Measurements from ENCODE around the gene SEC11C.
A peak's percentile ranks its signal among the peaks of the same experiment; 100 is the strongest.

Gene SEC11C

DNA sequence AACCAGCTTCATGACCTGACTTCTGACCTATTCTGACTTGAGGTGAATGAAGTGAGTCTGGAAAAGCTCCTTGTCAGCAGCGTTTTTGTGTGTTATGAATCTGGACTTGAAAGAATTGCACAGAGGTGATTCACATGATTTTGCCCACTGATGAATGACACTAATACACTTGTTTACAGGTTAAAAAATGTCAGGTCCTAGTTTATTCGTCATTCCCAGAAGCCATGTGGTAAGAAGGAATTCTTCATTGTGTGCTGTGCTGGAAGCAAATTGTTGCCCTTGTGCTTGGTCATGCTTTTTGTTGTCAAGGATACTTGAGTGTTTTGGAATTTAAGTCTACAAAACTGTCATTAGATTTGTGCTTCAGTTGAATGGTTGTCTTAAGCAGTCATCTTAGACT lies 15.5 kb downstream of the SEC11C start:
- peaks cover 73% of the 10 kb centered on the region for H3K36me3 Mint-ChIP-seq (ENCODE audit: insufficient read depth)
- no peaks in the 10 kb centered on the region for H3K4me1 Mint-ChIP-seq (ENCODE audit: low read depth in 2 of 2)
- no peak overlapping the region for H3K4me3 Mint-ChIP-seq
- H3K9me3 Mint-ChIP-seq, result no peaks in the 10 kb centered on the region
- DNase-seq, result no peak
- H3K27me3 Mint-ChIP-seq, result no peaks in the 10 kb centered on the region
- peak overlapping the region in 1 of 2 donors; percentile 12 for H3K27ac Mint-ChIP-seq
- no peak for ATAC-seq (replicated peaks)

DNA sequence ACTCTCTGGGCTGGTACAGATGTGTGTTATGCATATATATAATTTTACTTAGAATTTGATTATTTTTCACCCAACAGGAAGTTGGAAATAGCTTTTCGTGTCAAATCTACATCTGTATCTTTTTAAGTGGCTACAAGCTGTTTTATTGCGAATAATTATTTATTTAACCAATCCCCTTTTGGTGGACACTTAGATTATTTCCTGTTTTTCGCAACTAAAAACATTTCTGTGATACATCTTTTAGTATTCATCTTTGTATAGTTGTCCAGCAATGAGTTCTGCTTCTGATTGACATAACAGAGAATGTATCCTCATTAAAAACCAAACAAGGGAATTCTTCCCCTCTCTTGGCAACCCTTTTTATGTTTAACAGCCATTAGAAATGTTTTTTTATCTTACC lies 16.6 kb downstream of the SEC11C start:
- Mint-ChIP-seq H3K4me1 (ENCODE audit: low read depth in 2 of 2) (no peaks in the 10 kb centered on the region), H3K9me3 (no peaks in the 10 kb centered on the region), H3K27ac (no peak overlapping the region), H3K4me3 (no peak overlapping the region), H3K27me3 (no peaks in the 10 kb centered on the region), H3K36me3 (ENCODE audit: insufficient read depth) (peaks cover 64% of the 10 kb centered on the region)
- ATAC-seq (replicated peaks) (no peak), DNase-seq (no peak)

DNA sequence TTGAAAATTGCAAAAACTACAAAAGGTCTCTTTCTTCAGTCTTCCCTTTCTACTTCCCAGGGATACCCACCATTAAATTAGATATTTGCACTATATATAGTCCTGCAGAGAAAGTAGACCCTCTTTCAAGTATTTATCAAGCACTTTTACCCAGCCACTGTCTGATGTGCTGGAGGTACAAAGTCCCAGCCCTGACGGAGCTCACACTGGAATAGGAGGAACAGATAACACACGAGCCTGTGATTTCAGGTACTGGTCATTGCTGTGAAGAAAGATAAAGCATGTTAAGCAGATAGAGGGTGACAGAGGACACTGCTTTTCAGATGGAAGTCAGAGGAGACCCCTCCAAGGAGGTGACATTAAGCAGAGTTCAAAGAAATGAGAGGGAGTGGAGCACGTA lies 19.6 kb downstream of the SEC11C start:
- Mint-ChIP-seq H3K4me1 (ENCODE audit: low read depth in 2 of 2) (no peaks in the 10 kb centered on the region), H3K36me3 (ENCODE audit: insufficient read depth) (peaks cover 36% of the 10 kb centered on the region), H3K4me3 (no peak overlapping the region), H3K27me3 (no peaks in the 10 kb centered on the region), H3K9me3 (no peaks in the 10 kb centered on the region), H3K27ac (peak overlapping the region in 1 of 2 donors; percentile 66)
- no peak for ATAC-seq (replicated peaks)
- DNase-seq, result no peak

DNA sequence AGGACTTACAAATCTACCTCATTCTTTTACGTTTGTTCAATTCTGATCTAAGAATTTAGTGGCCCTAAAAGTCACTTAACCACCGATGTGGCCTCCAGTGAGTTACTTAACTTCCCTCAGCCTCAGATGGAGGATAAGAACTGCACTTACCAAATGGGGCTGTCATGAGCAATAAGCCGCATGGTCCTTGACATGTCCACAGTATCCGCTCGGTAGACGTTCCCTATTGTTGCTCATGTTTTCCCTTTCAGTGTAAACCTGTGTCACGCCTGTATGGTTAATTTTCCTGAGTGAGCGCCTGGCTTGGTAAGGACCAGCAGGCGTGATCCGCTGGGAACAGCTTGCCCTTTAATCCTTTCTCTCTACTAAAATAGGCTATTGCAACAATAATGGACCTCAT lies 20.3 kb downstream of the SEC11C start:
- H3K27me3 Mint-ChIP-seq, result no peaks in the 10 kb centered on the region
- H3K36me3 Mint-ChIP-seq (ENCODE audit: insufficient read depth), result peaks cover 29% of the 10 kb centered on the region
- H3K4me1 Mint-ChIP-seq (ENCODE audit: low read depth in 2 of 2), result no peaks in the 10 kb centered on the region
- no peak overlapping the region for H3K4me3 Mint-ChIP-seq
- no peak overlapping the region for H3K27ac Mint-ChIP-seq
- ATAC-seq (replicated peaks) (no peak), DNase-seq (no peak)
- H3K9me3 Mint-ChIP-seq, result no peaks in the 10 kb centered on the region

DNA sequence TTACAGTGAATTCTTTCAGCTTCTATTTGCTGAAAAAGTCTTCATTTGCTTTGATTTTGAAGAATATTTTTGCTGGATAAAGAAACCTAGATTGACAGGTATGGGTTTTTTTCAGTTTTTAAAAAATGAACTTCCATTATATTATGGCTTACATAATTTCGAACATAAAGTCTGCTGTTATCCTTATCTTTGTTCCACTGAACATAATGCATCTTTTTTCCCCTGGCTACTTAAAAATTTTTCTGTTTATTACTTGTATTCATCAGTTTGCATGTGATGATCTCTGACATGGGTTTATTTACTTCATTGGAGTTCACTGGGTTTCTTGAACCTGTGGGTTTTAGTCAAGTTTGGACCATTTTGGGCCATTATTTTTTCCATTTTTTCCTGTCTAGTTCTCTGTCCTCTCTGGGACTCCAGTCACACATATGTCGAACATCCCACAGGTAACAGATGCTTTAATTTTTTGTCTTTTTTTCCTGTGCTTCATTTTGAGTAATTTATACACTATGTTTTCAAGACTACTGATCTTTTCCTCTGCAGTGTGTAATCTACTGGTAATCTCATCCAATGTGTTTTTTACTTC lies 33.1 kb downstream of the SEC11C start:
- Mint-ChIP-seq H3K4me3 (no peak overlapping the region), H3K27ac (no peak overlapping the region), H3K4me1 (ENCODE audit: low read depth in 2 of 2) (no peaks in the 10 kb centered on the region), H3K27me3 (peaks cover 31 to 32% of the 10 kb centered on the region in 2 donors), H3K36me3 (ENCODE audit: insufficient read depth) (no peaks in the 10 kb centered on the region), H3K9me3 (peaks cover 10 to 15% of the 10 kb centered on the region in 2 donors)
- no peak for DNase-seq
- ATAC-seq (replicated peaks), result no peak

DNA sequence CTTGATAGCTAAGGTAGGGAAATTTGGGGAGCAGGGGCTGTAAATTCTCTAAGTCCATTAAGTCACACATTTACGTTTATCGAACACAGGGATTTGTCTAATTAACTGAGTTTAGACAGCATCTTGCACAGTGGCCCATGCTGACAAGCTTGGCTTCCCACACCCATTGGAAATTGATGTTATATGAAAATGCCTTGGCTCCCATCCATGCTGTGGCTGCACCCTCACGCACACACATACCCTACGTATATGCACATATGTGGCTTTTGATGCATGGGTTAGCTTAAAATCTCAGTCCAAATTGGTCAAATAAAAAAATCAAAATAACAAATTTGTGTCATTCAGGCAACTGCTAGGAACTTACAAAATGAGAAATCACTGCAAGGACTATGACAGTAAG lies 37.8 kb downstream of the SEC11C start:
- no peak overlapping the region for H3K27ac Mint-ChIP-seq
- H3K4me3 Mint-ChIP-seq, result no peak overlapping the region
- DNase-seq (no peak), ATAC-seq (replicated peaks) (no peak)
- H3K27me3 Mint-ChIP-seq, result peaks cover 8 to 39% of the 10 kb centered on the region in 2 donors
- H3K36me3 Mint-ChIP-seq (ENCODE audit: insufficient read depth), result no peaks in the 10 kb centered on the region
- peaks cover 8 to 15% of the 10 kb centered on the region in 2 donors for H3K9me3 Mint-ChIP-seq
- H3K4me1 Mint-ChIP-seq (ENCODE audit: low read depth in 2 of 2), result no peaks in the 10 kb centered on the region

DNA sequence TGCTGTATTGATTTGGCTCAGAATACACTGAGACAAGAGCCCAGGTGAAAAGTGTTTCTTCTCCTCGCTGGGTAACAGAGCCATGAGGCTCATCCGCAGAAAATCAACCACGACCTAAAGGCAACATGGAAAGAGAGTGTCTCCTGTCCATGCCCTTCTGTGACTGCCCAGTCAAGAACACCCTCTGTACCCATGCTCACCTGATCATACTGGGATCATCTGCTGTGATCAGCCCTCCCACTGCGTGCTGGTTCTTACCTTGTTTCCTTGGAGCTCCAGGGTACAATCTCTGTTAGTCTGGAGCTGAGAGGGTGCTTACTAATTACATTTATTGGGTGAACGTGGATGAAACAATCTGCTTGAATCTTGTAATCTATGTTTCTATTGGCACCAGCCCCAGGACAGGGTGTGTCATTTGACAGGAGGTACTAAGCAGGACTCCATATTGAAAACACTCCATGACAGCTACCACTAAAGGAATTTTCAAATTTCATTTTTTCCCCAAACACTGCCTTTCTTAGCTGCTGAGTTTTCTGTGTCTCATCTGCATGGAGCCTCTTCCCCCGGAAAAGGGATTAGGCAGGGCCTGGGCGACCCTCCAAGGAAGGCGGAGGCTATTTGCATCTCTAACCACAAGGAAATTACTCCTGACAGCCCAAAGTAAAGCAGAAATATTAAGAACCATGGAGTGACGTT lies 40.6 kb downstream of the SEC11C start:
- H3K4me3 Mint-ChIP-seq, result no peak overlapping the region
- H3K9me3 Mint-ChIP-seq, result no peaks in the 10 kb centered on the region
- no peaks in the 10 kb centered on the region for H3K36me3 Mint-ChIP-seq (ENCODE audit: insufficient read depth)
- no peaks in the 10 kb centered on the region for H3K4me1 Mint-ChIP-seq (ENCODE audit: low read depth in 2 of 2)
- ATAC-seq (replicated peaks) (no peak), DNase-seq (no peak)
- H3K27me3 Mint-ChIP-seq, result peaks cover 23 to 60% of the 10 kb centered on the region in 2 donors
- no peak overlapping the region for H3K27ac Mint-ChIP-seq

DNA sequence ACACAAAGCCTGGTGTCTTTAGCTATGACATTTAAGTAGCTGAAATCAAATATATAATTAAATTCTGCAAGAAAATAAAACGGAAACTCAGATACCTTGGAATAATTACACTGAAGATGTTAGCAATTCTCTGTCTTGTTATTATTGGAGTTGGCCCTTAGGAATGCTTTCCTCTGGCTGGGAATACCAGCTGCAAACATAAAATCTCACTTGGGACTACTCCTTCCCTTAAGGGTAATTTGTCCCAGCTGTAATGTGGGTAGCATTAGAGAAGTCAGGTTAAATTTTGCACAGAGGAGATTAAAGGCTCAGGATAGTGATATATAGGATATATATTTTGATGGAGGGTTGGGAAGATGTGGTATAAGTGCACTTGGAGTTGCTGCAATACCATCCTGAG lies 43.0 kb downstream of the SEC11C start:
- ATAC-seq (replicated peaks) (no peak), DNase-seq (no peak)
- H3K4me3 Mint-ChIP-seq, result no peak overlapping the region
- H3K36me3 Mint-ChIP-seq (ENCODE audit: insufficient read depth), result no peaks in the 10 kb centered on the region
- H3K27ac Mint-ChIP-seq, result no peak overlapping the region
- H3K4me1 Mint-ChIP-seq (ENCODE audit: low read depth in 2 of 2), result no peaks in the 10 kb centered on the region
- peaks cover 19 to 50% of the 10 kb centered on the region in 2 donors for H3K27me3 Mint-ChIP-seq
- no peaks in the 10 kb centered on the region for H3K9me3 Mint-ChIP-seq

DNA sequence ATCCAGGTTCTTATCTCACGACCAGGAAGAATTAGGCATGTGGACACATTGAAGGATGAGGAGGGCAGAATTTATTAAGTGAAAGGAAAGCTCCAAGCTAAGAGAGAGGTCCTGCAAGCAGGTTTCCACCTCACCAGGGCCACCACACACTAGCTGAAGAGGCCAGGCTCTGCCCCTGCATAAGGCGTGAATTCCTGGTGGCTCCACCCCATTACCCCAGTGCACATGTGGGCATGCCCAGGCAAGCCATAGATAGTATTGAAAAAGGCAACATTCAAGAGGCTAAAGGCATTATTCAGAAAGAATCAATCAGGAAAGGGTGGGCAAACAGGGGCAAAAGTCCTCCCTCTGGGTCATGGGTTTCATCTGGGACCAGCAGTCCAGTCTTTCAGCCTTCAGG lies 49.3 kb downstream of the SEC11C start:
- no peak for ATAC-seq (replicated peaks)
- no peaks in the 10 kb centered on the region for H3K4me1 Mint-ChIP-seq (ENCODE audit: low read depth in 2 of 2)

GRCh38 chr18:59189746-59190145 lies 50.1 kb downstream of the SEC11C start:
- DNase-seq (no peak), ATAC-seq (replicated peaks) (no peak)
- Mint-ChIP-seq H3K36me3 (ENCODE audit: insufficient read depth) (no peaks in the 10 kb centered on the region), H3K9me3 (no peaks in the 10 kb centered on the region), H3K4me3 (no peak overlapping the region), H3K27me3 (peaks cover under 1 to 15% of the 10 kb centered on the region in 2 donors), H3K4me1 (ENCODE audit: low read depth in 2 of 2) (no peaks in the 10 kb centered on the region), H3K27ac (no peak overlapping the region)

More for the DNA sequence above, 49.3 kb downstream of the SEC11C start:
- Mint-ChIP-seq H3K27me3 (peaks cover 4 to 17% of the 10 kb centered on the region in 2 donors), H3K4me3 (no peak overlapping the region), H3K36me3 (ENCODE audit: insufficient read depth) (no peaks in the 10 kb centered on the region), H3K27ac (no peak overlapping the region), H3K9me3 (no peaks in the 10 kb centered on the region)
- DNase-seq, result no peak

DNA sequence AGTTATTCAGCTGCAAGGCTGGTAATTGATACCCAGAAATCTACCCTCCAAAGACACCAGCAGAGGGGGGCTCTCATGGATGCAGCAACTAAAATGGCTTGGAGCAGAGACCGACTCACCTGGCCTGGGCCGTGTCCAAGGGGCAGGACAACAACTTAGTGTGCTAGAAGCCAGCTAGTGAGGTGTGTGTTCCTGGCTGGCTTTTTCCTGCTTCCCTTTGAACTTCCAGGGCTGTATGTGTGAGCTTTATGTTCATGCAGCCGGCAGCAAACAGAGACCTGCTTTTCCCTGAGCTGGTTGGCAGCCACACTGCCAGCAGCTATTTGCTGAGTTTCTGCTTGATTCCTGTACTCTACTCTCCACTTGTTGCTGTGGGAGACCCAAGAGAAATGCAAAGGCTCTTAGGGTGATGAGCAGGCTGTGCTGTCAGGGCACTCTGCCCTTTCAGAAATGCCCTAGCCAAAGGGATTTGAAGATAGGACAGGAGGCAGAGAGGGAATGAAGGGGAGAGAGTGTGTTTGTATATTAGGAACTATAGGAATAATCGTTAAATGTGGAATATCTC lies 56.6 kb downstream of the SEC11C start:
- ATAC-seq (replicated peaks) (no peak), DNase-seq (no peak)
- H3K27ac Mint-ChIP-seq, result no peak overlapping the region
- no peaks in the 10 kb centered on the region for H3K4me1 Mint-ChIP-seq (ENCODE audit: low read depth in 2 of 2)
- H3K9me3 Mint-ChIP-seq, result no peaks in the 10 kb centered on the region
- H3K4me3 Mint-ChIP-seq, result no peak overlapping the region
- no peaks in the 10 kb centered on the region for H3K36me3 Mint-ChIP-seq (ENCODE audit: insufficient read depth)
- peaks cover 26 to 65% of the 10 kb centered on the region in 2 donors for H3K27me3 Mint-ChIP-seq

GRCh38 chr18:59197636-59198035 lies 58.0 kb downstream of the SEC11C start:
- no peaks in the 10 kb centered on the region for H3K9me3 Mint-ChIP-seq
- H3K4me1 Mint-ChIP-seq (ENCODE audit: low read depth in 2 of 2), result no peaks in the 10 kb centered on the region
- no peaks in the 10 kb centered on the region for H3K36me3 Mint-ChIP-seq (ENCODE audit: insufficient read depth)
- ATAC-seq (replicated peaks) (no peak), DNase-seq (no peak)
- H3K27ac Mint-ChIP-seq, result no peak overlapping the region
- H3K4me3 Mint-ChIP-seq, result no peak overlapping the region
- H3K27me3 Mint-ChIP-seq, result peaks cover 26 to 63% of the 10 kb centered on the region in 2 donors

DNA sequence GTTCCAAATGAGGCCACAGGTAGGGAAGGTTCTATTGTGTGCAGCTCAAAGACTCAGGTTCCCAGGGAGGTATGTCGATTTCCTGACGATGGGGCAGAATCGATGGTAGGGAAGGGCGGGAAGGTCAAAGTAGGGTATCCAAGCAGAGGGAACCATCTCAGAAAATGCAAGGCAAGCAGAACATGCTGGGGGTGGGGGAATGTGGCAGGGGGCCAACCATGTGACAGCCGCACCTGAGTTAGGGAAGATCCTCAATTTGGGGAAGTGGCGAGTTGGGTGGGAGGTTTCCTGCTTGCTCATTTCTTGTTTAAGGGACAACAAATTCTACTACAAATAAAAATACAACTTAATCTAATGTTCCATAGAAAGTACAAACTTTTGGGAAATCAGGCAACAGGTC lies 58.5 kb downstream of the SEC11C start:
- H3K27ac Mint-ChIP-seq, result no peak overlapping the region
- DNase-seq (no peak), ATAC-seq (replicated peaks) (no peak)
- peaks cover 30 to 68% of the 10 kb centered on the region in 2 donors for H3K27me3 Mint-ChIP-seq
- no peaks in the 10 kb centered on the region for H3K36me3 Mint-ChIP-seq (ENCODE audit: insufficient read depth)
- no peaks in the 10 kb centered on the region for H3K4me1 Mint-ChIP-seq (ENCODE audit: low read depth in 2 of 2)
- no peaks in the 10 kb centered on the region for H3K9me3 Mint-ChIP-seq
- no peak overlapping the region for H3K4me3 Mint-ChIP-seq

DNA sequence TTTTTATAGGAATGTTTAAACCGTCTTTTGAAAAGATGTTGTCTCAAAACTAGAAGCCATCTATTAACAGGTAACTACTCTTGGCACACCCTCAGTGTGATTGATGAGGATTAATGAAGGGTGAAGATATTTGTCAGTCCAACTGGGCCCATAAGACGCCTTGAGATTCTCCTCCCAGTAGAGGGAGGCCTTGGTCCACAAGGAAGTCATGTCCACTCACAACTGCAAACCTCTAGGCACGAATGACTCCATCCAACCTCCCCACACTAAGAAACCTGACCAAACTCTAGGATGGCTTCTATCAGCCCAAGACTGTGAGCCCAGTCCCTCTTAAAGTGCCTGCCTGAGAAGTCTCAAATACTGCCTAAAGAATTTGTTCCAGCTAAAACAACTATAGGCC lies 61.1 kb downstream of the SEC11C start:
- H3K36me3 Mint-ChIP-seq (ENCODE audit: insufficient read depth), result peaks cover 2% of the 10 kb centered on the region
- no peak for DNase-seq
- H3K27me3 Mint-ChIP-seq, result peaks cover 28 to 62% of the 10 kb centered on the region in 2 donors
- H3K27ac Mint-ChIP-seq, result no peak overlapping the region
- no peaks in the 10 kb centered on the region for H3K4me1 Mint-ChIP-seq (ENCODE audit: low read depth in 2 of 2)
- H3K4me3 Mint-ChIP-seq, result no peak overlapping the region
- no peaks in the 10 kb centered on the region for H3K9me3 Mint-ChIP-seq
- ATAC-seq (replicated peaks), result no peak

Data from effector memory CD8-positive, alpha-beta T cell (primary cell).